Choroid plexus epithelial cell (primary cell): ENCODE results near the gene STOML3.

Experiments used
- DNase-seq: peaks from one replicate; pipeline ENCODE4 v3.0.0-alpha.2; 2010; ENCODE audit warnings: low read depth
- H3K4me3 ChIP-seq: 2 replicates; pipeline ENCODE4 v1.5.1; 2011; ENCODE audit warnings: low read depth, mild to moderate bottlenecking, control low read depth, low read length, moderate library complexity
- TF ChIP-seq, protein P1 (sequence below): conservative IDR thresholded peaks from 2 replicates; pipeline ENCODE4 v1.5.1; 2011; ENCODE audit warnings: low read depth, mild to moderate bottlenecking, control low read depth, inconsistent platforms, low read length, moderate library complexity

STOML3 gene

DNA sequence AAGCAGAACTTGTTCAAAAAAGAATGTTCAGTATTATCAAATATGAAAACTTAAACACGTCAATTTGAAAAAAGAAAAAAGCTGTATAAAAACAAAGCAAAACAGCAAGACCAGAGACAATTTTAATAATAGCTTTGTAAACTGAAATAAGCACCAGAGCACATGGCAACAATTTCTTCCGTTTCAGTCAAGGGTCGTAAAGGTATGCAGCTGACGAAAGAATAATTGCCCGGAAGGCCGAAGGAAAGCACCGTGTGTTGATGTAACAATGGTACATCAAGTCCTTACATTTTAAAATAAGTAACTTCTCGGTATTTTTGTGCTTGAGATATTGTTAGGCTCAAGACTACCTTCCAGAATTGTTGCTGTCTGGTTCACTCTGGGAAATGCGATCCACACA is 45.6 kb upstream of the STOML3 start:
- TF ChIP-seq, protein P1, sequence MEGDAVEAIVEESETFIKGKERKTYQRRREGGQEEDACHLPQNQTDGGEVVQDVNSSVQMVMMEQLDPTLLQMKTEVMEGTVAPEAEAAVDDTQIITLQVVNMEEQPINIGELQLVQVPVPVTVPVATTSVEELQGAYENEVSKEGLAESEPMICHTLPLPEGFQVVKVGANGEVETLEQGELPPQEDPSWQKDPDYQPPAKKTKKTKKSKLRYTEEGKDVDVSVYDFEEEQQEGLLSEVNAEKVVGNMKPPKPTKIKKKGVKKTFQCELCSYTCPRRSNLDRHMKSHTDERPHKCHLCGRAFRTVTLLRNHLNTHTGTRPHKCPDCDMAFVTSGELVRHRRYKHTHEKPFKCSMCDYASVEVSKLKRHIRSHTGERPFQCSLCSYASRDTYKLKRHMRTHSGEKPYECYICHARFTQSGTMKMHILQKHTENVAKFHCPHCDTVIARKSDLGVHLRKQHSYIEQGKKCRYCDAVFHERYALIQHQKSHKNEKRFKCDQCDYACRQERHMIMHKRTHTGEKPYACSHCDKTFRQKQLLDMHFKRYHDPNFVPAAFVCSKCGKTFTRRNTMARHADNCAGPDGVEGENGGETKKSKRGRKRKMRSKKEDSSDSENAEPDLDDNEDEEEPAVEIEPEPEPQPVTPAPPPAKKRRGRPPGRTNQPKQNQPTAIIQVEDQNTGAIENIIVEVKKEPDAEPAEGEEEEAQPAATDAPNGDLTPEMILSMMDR = no peak
- peak; percentile 59 for DNase-seq
- peak overlapping the region; percentile 91 for H3K4me3 ChIP-seq

DNA sequence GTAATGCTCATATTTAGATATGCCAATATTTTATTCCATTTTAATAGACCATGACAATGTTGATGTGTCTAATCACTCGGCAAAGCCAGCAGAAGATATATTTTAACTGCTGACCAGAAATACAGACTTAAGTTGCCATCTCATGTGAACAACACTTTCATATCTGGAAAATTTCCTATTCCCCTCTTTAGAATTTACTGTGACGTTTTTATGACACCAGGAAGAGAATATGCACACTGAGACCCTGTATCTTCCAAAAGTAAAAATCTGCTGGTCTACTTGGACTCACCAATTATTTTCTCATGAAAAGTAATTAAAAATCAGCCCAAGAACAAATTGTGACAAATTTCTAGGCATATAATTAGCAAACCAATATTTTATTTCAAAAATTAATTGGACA is 45.2 kb upstream of the STOML3 start:
- peak; percentile 2 for DNase-seq
- peak overlapping the region; percentile 91 for H3K4me3 ChIP-seq
- TF ChIP-seq, protein P1 = no peak

DNA sequence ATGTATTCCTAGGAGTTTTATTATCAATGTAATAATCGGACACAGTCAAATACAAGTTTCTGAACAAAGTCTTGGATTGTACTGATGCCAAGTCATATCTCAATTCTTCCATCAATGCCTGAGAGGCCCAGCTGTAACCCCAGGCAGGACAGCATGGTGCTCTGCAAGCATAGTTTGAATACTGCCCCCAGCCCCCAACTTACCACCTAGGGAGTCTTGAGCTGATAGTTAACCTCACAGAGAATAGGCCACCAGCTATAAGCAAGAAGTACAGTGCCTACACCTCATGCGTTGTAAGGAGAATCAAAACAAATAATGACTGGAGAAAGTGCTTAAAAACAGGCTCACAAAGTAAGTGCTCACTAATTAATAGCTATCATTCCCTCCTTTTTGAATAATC is 44.6 kb upstream of the STOML3 start:
- peak overlapping the region; percentile 91 for H3K4me3 ChIP-seq

DNA sequence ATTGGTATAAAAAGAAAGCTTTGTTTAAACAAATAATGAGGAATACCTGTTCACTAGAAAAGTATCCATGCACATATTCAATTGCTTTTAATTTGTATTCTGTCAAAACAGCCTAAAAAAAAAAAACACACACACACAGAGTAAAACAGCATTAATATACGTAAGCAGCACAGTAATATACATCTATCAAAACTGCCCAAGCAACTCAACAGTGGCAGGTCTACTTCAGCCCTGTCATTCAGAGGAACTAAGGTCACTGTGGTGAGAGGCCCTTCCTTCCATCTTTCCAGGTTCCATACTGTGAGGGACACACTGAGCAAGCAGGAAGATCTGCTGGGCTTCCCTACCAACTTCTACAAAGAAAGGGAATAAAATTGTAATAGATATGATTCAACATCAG is 43.5 kb upstream of the STOML3 start:
- H3K4me3 ChIP-seq = no peak overlapping the region
- no peak for DNase-seq
- TF ChIP-seq, protein P1 = no peak

More for the DNA sequence above, 44.6 kb upstream of the STOML3 start:
- peak; percentile 24 for DNase-seq
- TF ChIP-seq, protein P1 = no peak

DNA sequence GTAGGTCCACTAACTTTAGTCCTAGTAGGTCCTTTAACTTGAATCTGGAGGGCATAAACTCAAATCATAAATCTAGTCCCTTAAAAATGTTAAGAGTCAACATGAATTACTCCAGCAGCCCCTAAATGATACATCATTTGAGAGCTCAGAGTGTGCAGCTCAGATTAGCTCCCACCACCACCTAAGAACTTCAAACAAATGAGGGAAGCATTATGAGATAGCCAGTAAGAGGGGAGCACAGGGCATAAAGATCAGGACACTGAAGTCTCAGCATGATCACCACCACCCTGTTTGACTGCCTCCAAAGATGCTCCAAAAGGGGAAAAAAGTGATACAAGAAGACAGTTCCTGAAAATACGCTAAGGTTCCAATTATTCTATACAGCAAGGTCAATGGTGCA is 41.5 kb upstream of the STOML3 start:
- DNase-seq = no peak
- TF ChIP-seq, protein P1 = no peak
- no peak overlapping the region for H3K4me3 ChIP-seq

DNA sequence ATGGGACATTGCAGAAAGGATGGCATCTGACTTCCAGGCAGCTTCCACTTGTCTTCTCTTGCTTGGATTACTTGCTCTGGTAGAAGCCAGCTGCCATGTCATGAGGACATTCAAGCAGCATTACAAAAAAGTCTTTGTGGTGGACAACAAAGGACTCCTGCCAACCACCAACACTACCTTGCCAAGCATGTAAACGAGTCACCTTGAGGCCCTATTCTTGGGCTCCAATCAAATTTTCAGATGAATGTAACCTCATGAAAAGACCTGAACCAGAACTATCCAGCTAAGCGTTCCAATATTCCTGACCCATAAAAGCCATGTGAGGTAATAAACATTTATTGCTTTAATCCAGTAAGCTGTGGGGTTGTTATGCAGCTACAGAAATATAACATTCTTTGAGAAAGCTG is 34.8 kb upstream of the STOML3 start:
- no peak for DNase-seq
- H3K4me3 ChIP-seq = no peak overlapping the region
- TF ChIP-seq, protein P1 = no peak

DNA sequence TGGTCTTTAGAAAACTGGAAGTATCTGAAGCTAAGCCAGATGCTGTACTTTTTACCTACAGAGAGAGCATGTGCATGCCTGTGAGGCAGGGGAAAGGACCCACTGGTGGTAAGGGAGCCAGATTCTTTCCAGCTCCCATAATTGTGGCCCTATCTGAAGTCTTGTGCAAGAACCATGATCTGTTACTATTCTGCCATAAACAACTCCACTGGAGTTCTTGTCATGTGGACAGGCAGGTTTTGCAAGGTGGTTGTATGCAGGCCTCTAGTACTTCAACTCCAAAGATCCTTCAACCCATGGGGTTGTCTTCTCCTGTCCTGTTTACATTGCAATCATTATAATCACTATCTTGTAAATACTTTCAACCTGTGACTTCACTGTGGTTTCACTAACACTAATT is 33.1 kb upstream of the STOML3 start:
- DNase-seq = peak; percentile 79
- H3K4me3 ChIP-seq = no peak overlapping the region
- TF ChIP-seq, protein P1 = no peak
